Fibroblast of mammary gland (primary cell): ENCODE measurements around the gene ARGLU1.

ENCODE experiments used
- DNase-seq: peaks from one replicate; pipeline ENCODE4 v3.0.0-alpha.2; 2010; ENCODE audit warnings: low read depth
- H3K4me3 ChIP-seq: 2 replicates; pipeline ENCODE4 v1.5.1; 2011; ENCODE audit warnings: low read depth, mild to moderate bottlenecking, low read length, moderate library complexity; ENCODE audit not compliant: control insufficient read depth
- CTCF ChIP-seq: conservative IDR thresholded peaks from 2 replicates; pipeline ENCODE4 v1.5.1; 2011; ENCODE audit warnings: low read depth, low read length, inconsistent platforms; ENCODE audit not compliant: control insufficient read depth, insufficient read depth

Gene ARGLU1

GRCh38 chr13:106526738-106527444 is 41.0 kb downstream of the ARGLU1 start:
- DNase-seq = no peak
- TF ChIP-seq CTCF = no peak
- H3K4me3 ChIP-seq = no peak overlapping the region

GRCh38 chr13:106525865-106526264 is 42.1 kb downstream of the ARGLU1 start:
- TF ChIP-seq CTCF = no peak
- H3K4me3 ChIP-seq = no peak overlapping the region
- no peak for DNase-seq

GRCh38 chr13:106524108-106524507 is 43.8 kb downstream of the ARGLU1 start:
- no peak for DNase-seq
- no peak overlapping the region for H3K4me3 ChIP-seq

GRCh38 chr13:106523576-106523975 is 44.4 kb downstream of the ARGLU1 start:
- DNase-seq = peak; percentile 65
- TF ChIP-seq CTCF = no peak
- H3K4me3 ChIP-seq = no peak overlapping the region

More at GRCh38 chr13:106524108-106524507, 43.8 kb downstream of the ARGLU1 start:
- no peak for TF ChIP-seq CTCF

GRCh38 chr13:106522898-106523525 is 44.9 kb downstream of the ARGLU1 start:
- DNase-seq = no peak
- no peak overlapping the region for H3K4me3 ChIP-seq
- TF ChIP-seq CTCF = no peak

- TF ChIP-seq CTCF = no peak
- no peak for DNase-seq
- H3K4me3 ChIP-seq = no peak overlapping the region
These were observed 45.7 kb downstream of the ARGLU1 start for GRCh38 chr13:106522112-106522705.
